Measurements from ENCODE around the gene DGKQ. TPM values are rescaled to one million over a fixed set of nuclear protein-coding genes. Genes with fewer than 3 reads are reported as not detected.
A peak's percentile ranks its signal among the peaks of the same experiment; 100 is the strongest.

The DGKQ gene
- total and polyA plus RNA-seq, 2 of the 8 experiments (the other 6 are each of a cell fraction or from before 2014, with no cell fraction given), result 7.3 to 9.7 TPM

GRCh38 chr4:985123-985830 lies 11.9 kb upstream of the DGKQ start (continued):
- TF ChIP-seq RFX5 (IDR thresholded peaks at IDR 0.05; ENCODE audit: borderline replicate concordance, low read depth, low read length), result no peak
- no peak for TF ChIP-seq SIRT6 (IDR thresholded peaks at IDR 0.05; ENCODE audit: low read length)
- TF ChIP-seq HDAC2 (IDR thresholded peaks at IDR 0.05; ENCODE audit: borderline replicate concordance in 1 of 2, low read depth in 2 of 2, low read length in 2 of 2), result no peak
- TF ChIP-seq RXRA (IDR thresholded peaks at IDR 0.05; ENCODE audit: insufficient read depth, low read depth, low read length), result no peak
- no peak for TF ChIP-seq CTBP2 (IDR thresholded peaks at IDR 0.05; ENCODE audit: borderline replicate concordance, insufficient read depth, insufficient read length, low read length)
- TF ChIP-seq KDM4A (IDR thresholded peaks at IDR 0.05; ENCODE audit: low read depth, low read length, severe bottlenecking), result no peak
- TF ChIP-seq RAD21 (IDR thresholded peaks at IDR 0.05 in 1 of 2, conservative IDR thresholded peaks at IDR 0.05 in 1 of 2; ENCODE audit: low read depth in 2 of 2, low read length in 2 of 2), result peak in 1 of 2 experiments; percentile 13; a peak in 1 of 4 replicates
- no peak for TF ChIP-seq YY1 (IDR thresholded peaks at IDR 0.05; ENCODE audit: low read depth, low read length)
- no peak for TF ChIP-seq SP2 (IDR thresholded peaks at IDR 0.05; ENCODE audit: low read length)
- TF ChIP-seq EP300 (IDR thresholded peaks at IDR 0.05; ENCODE audit: borderline replicate concordance in 1 of 2, low read depth in 2 of 2, low read length in 2 of 2), result no peak
- no peak for TF ChIP-seq JUN (IDR thresholded peaks at IDR 0.05; ENCODE audit: low read depth, low read length)
- no peak for TF ChIP-seq SIX5 (IDR thresholded peaks at IDR 0.05; ENCODE audit: low read depth, low read length)
- no peak for TF ChIP-seq KDM1A (IDR thresholded peaks at IDR 0.05; ENCODE audit: borderline replicate concordance, low read length)
- no peak for TF ChIP-seq ATF3 (IDR thresholded peaks at IDR 0.05; ENCODE audit: insufficient read depth, low read depth, low read length)
- no peak for TF ChIP-seq KDM5A (IDR thresholded peaks at IDR 0.05; ENCODE audit: low read length)
- no peak for TF ChIP-seq EGR1 (IDR thresholded peaks at IDR 0.05; ENCODE audit: borderline replicate concordance, low read depth, low read length)
- no peak for TF ChIP-seq GABPA (IDR thresholded peaks at IDR 0.05; ENCODE audit: borderline replicate concordance, insufficient read depth, low read length)
- no peak for TF ChIP-seq CHD1 (IDR thresholded peaks at IDR 0.05; ENCODE audit: low read depth, low read length)
- TF ChIP-seq TCF12 (IDR thresholded peaks at IDR 0.05; ENCODE audit: low read depth, low read length), result no peak
- no peak for TF ChIP-seq CBX5 (IDR thresholded peaks at IDR 0.05; ENCODE audit: low read depth, low read length)
- TF ChIP-seq BACH1 (IDR thresholded peaks at IDR 0.05; ENCODE audit: low read length), result no peak
- TF ChIP-seq TBP (IDR thresholded peaks at IDR 0.05; ENCODE audit: low read depth, low read length), result no peak

All from H1 (cell line).